HG03442 (cell line): ENCODE measurements around the gene KCNH1.

Experiments
- ATAC-seq: cut with Tn5 transposase; IDR thresholded peaks from one replicate; pipeline ENCODE4 v1.9.1; 2021; ENCODE audit warnings: mild to moderate bottlenecking, moderate library complexity; ENCODE audit not compliant: unreplicated experiment

The KCNH1 gene

GRCh38 chr1:210769473-210769872 lies 364.5 kb downstream of the KCNH1 start:
- ATAC-seq, result no peak

GRCh38 chr1:210764536-210764935 lies 369.4 kb downstream of the KCNH1 start:
- no peak for ATAC-seq

- no peak for ATAC-seq
Measured at GRCh38 chr1:210758761-210759160, 375.2 kb downstream of the KCNH1 start.

GRCh38 chr1:210758261-210758660 lies 375.7 kb downstream of the KCNH1 start:
- no peak for ATAC-seq

DNA sequence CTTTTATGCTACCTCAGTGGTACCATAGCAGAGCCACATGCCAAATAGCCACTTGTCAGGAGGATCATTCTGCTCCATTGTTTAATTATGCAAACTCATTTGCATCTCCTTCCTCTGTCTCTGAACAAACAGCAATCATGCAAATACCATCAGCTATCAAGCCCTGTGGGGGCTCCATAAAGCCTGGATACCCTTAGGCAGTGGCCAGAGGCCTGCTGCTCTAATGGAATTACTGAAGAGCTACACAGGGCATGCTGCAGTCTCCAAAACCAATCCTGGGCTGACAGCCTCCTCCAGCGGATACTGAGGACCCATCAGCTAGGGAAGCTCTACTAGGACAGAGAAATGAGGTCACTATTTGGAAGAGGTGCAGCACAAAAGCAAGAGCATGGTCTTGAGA lies 376.3 kb downstream of the KCNH1 start:
- no peak for ATAC-seq

- no peak for ATAC-seq
Measured at GRCh38 chr1:210755991-210756659, 377.8 kb downstream of the KCNH1 start.

GRCh38 chr1:210754878-210755665 lies 378.9 kb downstream of the KCNH1 start:
- no peak for ATAC-seq

- ATAC-seq, result no peak
Measured at GRCh38 chr1:210751911-210752310, 382.0 kb downstream of the KCNH1 start.

DNA sequence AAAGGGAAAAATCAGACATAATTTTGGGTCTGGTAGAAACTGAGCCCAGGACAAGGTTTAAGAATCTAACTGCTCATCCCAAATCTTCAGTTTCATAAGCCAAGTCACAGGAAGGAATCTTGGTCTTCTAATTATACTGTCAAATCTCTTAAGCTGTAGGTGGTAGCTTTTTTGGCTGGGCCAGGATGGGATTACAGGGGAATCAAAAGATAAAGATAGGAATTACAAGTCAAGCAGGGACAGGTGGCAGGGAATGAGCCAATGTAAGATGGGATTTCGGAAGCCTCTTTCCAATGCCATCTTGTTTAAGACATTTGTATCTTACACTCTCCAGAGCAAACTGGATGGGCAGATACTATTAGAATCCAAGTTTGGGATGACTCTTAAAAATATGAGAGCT lies 383.5 kb downstream of the KCNH1 start:
- no peak for ATAC-seq

DNA sequence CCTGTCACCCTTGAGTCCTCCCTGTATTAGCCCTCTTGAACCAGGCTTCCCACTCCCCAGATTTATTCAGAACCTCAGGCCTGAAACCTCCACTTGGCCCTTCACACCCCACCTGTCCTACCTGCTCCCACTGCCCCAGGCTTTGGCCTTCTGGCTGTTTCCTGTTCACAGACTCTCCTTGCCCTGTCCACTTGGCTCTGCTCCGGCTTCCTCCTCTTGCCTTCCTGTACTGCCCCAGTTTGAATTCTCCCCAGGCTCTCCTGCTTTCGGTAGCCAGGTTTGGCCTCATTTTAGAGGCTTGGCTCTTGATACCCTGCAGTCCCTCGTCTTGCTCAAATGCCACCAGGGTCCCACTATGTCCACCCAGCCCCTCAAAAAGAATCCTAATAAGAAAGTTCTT lies 385.2 kb downstream of the KCNH1 start:
- no peak for ATAC-seq

DNA sequence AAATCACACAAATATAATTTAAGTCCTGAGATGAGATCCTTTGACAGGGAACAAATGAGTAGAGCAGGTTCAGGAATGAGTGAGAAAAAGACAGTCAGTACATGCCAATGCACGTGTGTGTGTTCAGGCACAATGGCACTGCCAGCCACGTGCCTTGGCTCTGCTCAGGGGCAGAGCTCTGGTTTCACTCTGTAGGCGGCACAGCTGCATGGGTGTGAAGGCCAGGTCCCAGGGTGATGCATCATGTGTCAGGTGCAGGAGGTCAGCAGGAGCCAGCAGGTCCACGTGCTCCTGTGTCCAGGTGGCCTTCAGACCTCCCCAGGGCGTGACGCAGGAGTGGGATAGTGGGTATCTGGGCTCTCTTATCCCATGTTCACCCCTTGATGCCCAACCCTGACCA lies 386.1 kb downstream of the KCNH1 start:
- no peak for ATAC-seq

DNA sequence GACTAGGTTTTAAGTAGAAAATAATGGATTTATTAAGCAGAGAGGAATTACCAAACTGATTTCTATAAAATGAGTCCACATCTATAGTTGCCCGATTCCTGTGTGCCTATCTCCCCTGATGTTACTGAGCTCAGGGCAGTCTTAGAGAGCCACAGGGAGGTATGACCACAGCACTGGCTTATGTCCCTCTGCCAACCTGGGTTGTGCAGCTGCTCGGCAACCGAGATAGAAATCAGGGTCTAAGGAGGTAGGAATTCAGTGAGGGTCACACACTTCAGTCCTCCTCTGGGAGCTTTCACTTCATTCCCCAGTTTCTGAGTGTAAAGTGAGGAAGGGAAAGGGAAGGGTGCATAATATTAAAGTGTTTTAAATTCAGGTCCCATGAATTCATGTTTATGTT lies 386.8 kb downstream of the KCNH1 start:
- ATAC-seq, result no peak

DNA sequence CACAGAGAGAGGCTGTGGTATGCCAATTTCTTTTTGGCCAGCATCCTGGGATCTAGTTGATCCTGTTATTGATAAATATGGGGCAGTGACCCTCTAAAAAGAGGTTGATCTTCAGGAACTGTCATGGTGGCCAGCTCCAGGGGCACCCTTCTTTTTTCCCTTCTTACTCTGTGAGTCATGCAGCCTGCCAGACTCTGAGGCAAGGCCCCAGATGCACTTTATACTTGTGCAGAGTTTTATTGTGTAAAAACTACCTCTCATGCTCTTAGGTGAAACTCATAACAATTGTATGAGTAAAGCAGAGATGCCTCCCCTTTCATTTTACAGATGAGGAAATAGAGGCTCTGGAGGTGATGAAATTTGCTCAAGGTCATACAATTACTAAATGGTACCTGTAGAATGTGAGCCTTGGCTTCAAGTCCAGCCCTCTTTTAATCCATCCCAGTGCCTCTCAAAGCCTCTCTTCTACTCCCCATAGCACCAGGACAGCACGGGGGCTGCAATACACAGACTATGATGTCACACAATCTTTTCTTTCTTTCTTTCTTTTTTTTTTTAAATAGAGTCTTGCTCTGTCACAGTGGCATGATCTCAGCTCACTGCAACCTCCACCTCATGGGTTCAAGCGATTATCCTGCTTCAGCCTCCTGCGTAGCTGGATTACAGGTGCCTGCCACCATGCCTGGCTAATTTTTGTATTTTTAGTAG lies 387.8 kb downstream of the KCNH1 start:
- ATAC-seq, result no peak

- ATAC-seq, result no peak
Measured at GRCh38 chr1:210743038-210743437, 390.9 kb downstream of the KCNH1 start.

DNA sequence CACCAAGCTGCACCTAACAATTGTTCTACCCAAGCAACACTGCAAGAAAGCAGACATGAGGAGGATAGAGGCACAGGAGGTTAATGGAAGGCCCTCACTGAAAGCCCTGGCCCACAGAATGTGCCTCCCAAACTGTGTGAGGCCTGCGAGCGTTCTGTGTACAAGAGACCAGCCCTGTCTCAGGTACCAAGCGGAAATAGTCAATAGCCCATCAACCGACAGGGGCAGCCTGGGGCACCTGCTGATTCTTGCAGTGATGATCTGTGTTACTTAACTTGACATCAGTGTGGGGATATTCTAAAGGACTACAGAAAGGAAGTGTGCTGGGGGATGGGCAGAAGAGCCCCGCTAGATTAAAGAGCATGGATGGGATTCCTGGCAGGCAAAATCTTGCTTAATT lies 392.4 kb downstream of the KCNH1 start:
- ATAC-seq, result no peak

DNA sequence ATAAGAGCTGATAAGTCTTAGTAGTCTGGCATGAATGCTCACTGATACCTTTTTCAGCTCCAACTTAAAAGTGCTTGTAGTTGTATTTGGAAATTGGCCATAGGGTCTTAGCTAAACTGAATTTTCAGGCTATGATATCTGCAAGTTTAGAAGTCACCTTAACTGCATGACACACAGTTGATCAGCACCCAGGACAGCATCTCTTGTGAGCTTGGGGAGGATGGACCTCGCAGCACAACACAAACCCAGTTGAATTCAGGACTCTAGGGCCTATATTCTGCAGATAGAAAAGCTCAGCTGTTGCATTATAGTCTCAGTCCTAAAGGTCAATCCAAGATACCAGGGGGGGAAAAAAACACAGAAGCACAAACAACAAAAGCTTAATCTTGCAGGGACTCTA lies 394.3 kb downstream of the KCNH1 start:
- no peak for ATAC-seq

GRCh38 chr1:210738256-210738655 lies 395.7 kb downstream of the KCNH1 start:
- ATAC-seq, result no peak

DNA sequence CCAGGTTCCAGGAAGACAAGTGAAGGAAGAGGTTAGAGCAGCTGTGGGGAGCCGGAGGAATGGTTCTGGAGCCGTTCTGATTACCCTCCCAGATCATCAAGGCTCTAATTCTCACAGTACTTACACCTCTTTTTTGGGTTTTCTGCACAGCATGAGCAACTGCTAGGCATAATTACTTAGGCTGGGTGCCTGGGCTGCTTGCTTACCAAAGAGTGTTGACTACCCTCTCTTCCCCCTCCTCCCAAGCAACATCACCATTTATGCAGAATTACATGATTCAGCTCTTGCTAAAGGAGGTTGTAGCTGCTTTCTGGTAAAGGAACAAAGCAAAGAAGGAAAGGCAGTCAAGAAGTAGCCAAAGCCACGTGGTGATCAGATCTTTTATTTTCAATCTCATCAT lies 397.2 kb downstream of the KCNH1 start:
- ATAC-seq, result no peak

DNA sequence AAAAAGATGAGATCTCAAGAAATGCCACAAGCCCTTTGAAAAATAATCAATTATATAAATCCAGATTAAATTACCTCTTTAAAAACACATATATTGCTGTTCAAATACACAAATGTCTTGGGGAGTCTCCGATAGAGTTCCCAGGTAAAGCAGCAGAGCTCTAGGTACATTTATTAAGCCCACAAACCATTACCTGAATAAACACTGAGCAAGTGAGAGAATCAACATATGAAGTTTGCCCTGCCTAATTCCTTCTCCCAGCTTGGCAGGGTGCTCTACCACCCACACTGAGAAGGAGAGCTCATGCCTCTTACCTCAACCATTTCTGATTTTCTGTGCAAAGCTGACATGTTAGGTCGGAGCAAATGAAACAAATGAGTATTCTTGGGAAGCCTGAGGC lies 402.4 kb downstream of the KCNH1 start:
- ATAC-seq, result no peak

DNA sequence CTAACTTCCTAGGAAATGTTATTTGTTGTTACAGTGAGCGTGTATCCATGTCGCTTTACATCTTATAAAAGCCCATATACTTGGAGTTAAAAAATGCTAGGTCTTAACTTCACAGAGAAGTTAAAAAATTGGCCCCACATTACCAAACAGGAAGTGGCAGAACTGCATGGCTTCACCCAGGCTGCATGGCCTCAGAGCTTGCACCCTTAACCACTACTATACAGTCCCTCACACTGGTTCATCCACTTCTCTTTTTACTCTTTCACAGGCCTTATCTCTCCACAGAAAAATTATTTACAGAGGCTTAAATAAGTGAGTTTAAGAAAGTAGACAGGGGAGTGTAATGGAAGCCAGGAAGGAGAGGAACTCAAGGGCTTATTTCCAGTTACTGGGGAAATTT lies 402.8 kb downstream of the KCNH1 start:
- no peak for ATAC-seq

GRCh38 chr1:210730023-210730422 lies 403.9 kb downstream of the KCNH1 start:
- no peak for ATAC-seq
